ENCODE measurements around the gene C1orf115. TPM values are rescaled to one million over a fixed set of nuclear protein-coding genes. Genes with fewer than 3 reads are reported as not detected.

C1orf115 gene, protein sequence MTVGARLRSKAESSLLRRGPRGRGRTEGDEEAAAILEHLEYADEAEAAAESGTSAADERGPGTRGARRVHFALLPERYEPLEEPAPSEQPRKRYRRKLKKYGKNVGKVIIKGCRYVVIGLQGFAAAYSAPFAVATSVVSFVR
- total RNA-seq (2014; rRNA removed; shearing (Covaris generic)): 2.5 and 3.6 TPM in 2 replicates

DNA sequence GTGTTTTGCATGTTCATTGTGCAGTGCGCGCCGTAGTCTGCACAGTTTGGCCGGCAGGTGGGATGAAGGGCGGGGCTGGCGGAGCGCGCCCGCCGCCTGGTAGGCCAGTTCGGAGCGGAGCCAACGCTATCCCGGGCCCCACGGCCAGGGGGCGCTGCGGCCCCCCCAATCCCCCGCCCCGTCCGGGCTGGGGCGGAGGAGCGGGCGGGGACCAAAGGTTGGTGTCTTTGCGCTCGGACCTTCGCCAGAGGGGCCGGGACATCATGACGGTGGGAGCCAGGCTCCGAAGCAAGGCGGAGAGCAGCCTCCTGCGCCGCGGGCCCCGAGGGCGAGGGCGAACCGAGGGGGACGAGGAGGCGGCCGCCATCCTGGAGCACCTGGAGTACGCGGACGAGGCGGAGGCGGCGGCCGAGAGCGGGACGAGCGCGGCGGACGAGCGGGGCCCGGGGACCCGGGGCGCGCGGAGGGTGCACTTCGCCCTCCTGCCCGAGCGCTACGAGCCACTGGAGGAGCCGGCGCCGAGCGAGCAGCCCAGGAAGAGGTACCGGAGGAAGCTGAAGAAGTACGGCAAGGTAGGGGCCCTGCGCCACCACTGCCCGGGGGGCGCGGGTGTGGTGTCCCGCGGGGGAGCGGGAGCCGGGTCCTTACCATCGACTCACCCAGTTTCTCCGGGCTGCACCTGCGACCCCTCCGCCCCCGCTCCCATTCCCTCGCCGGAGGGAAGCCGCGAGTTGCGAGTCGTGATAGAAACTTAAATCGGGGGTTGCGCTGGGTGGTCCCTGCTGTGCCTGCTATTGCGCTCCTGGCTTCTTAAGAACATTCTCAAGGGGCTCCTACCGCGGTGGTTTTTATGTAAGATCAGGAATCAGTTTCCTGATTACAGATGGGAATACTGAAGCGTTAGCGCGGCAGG is at the start of gene C1orf115:
Gene C1orf115, plus strand, starts transcription at position 224 of the 913 bp plus-strand sequence. Its CDS starts 40 bp downstream, at position 264.
- Histone ChIP-seq H3K4me3 (peak within 1 kb of the TSS; percentile 52), H3K4me1 (replicated peaks) (peaks cover 9% of the 10 kb centered on the region), H3K36me3 (no peaks in the 10 kb centered on the region), H3K9me3 (replicated peaks) (no peaks in the 10 kb centered on the region), H3K27ac (no peak within 1 kb of the TSS), H3K27me3 (replicated peaks) (peaks cover 10% of the 10 kb centered on the region; the same call in 1 of the 2 replicates)
- peak; percentile 64 to 70 for DNase-seq (ENCODE audit: low read depth in 1 of 2, low spot score in 2 of 2)

- Histone ChIP-seq H3K27me3 (replicated peaks) (no peaks in the 10 kb centered on the region), H3K36me3 (no peaks in the 10 kb centered on the region), H3K4me1 (replicated peaks) (no peaks in the 10 kb centered on the region), H3K9me3 (replicated peaks) (no peaks in the 10 kb centered on the region), H3K27ac (no peak overlapping the region), H3K4me3 (no peak overlapping the region)
- DNase-seq (ENCODE audit: low read depth in 1 of 2, low spot score in 2 of 2): no peak
Observed at GRCh38 chr1:220642285-220642684, 47.9 kb upstream of the C1orf115 start.

DNA sequence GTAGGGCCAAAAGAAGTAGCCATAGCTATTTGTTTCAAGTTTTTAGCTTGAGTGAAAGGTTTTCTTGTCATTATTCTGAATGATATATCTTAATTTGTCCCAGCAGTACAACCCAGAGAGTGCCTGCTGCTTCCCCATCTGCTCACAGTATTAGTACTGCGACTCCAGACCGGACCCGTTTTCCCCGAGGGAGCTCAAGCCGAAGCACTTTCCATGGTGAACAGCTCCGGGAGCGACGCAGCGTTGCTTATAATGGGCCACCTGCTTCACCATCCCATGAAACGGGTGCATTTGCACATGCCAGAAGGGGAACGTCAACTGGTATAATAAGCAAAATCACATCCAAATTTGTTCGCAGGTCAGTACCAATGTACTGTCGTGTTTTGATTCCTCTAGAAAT is 37.2 kb upstream of the C1orf115 start:
- no peak overlapping the region for H3K4me3 ChIP-seq
- no peaks in the 10 kb centered on the region for H3K4me1 ChIP-seq (replicated peaks)
- no peaks in the 10 kb centered on the region for H3K9me3 ChIP-seq (replicated peaks)
- DNase-seq (ENCODE audit: low read depth in 1 of 2, low spot score in 2 of 2): no peak
- no peaks in the 10 kb centered on the region for H3K27me3 ChIP-seq (replicated peaks)
- no peak overlapping the region for H3K27ac ChIP-seq
- H3K36me3 ChIP-seq: no peaks in the 10 kb centered on the region

DNA sequence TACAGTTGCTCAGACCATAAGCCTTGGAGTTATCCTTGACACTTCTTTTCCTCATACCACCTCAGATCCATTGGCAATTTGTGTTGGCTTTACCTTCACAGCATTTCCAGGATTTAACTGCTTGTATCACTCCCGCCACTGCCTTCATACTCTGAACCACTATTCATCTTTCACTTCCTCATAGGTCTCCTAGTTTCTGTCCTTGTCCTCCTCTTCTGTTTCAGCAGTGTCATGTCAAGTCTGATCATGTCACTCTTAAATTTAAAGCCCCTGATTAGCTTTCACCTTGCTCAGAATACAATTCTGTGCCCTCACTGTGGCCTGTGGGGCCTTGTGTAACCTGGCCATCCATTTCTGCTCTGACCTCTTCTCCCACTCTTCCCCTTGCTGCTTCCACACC is 34.7 kb upstream of the C1orf115 start:
- Histone ChIP-seq H3K4me3 (no peak overlapping the region), H3K27ac (no peak overlapping the region), H3K36me3 (no peaks in the 10 kb centered on the region), H3K27me3 (replicated peaks) (no peaks in the 10 kb centered on the region), H3K9me3 (replicated peaks) (no peaks in the 10 kb centered on the region), H3K4me1 (replicated peaks) (no peaks in the 10 kb centered on the region)
- no peak for DNase-seq (ENCODE audit: low read depth in 1 of 2, low spot score in 2 of 2)

GRCh38 chr1:220655961-220656740 is 34.0 kb upstream of the C1orf115 start:
- H3K36me3 ChIP-seq: no peaks in the 10 kb centered on the region
- no peak overlapping the region for H3K4me3 ChIP-seq
- no peaks in the 10 kb centered on the region for H3K27me3 ChIP-seq (replicated peaks)
- H3K9me3 ChIP-seq (replicated peaks): no peaks in the 10 kb centered on the region
- no peaks in the 10 kb centered on the region for H3K4me1 ChIP-seq (replicated peaks)
- DNase-seq (ENCODE audit: low read depth in 1 of 2, low spot score in 2 of 2): no peak
- H3K27ac ChIP-seq: no peak overlapping the region

- Histone ChIP-seq H3K4me3 (no peak overlapping the region), H3K36me3 (no peaks in the 10 kb centered on the region), H3K27ac (no peak overlapping the region), H3K9me3 (replicated peaks) (no peaks in the 10 kb centered on the region), H3K4me1 (replicated peaks) (no peaks in the 10 kb centered on the region), H3K27me3 (replicated peaks) (peaks cover 5% of the 10 kb centered on the region)
- no peak for DNase-seq (ENCODE audit: low read depth in 1 of 2, low spot score in 2 of 2)
Observed at GRCh38 chr1:220666349-220666748, 23.8 kb upstream of the C1orf115 start.

- H3K27me3 ChIP-seq (replicated peaks): no peaks in the 10 kb centered on the region
Observed at GRCh38 chr1:220669005-220669404, 21.2 kb upstream of the C1orf115 start.

GRCh38 chr1:220670365-220670764 is 19.8 kb upstream of the C1orf115 start:
- Histone ChIP-seq H3K27me3 (replicated peaks) (no peaks in the 10 kb centered on the region), H3K27ac (no peak overlapping the region), H3K4me3 (no peak overlapping the region), H3K4me1 (replicated peaks) (no peaks in the 10 kb centered on the region), H3K9me3 (replicated peaks) (no peaks in the 10 kb centered on the region), H3K36me3 (no peaks in the 10 kb centered on the region)
- no peak for DNase-seq (ENCODE audit: low read depth in 1 of 2, low spot score in 2 of 2)

More at GRCh38 chr1:220669005-220669404, 21.2 kb upstream of the C1orf115 start:
- Histone ChIP-seq H3K4me3 (no peak overlapping the region), H3K27ac (no peak overlapping the region), H3K9me3 (replicated peaks) (no peaks in the 10 kb centered on the region), H3K36me3 (no peaks in the 10 kb centered on the region), H3K4me1 (replicated peaks) (no peaks in the 10 kb centered on the region)
- no peak for DNase-seq (ENCODE audit: low read depth in 1 of 2, low spot score in 2 of 2)

- Histone ChIP-seq H3K4me1 (replicated peaks) (no peaks in the 10 kb centered on the region), H3K27me3 (replicated peaks) (no peaks in the 10 kb centered on the region), H3K27ac (no peak overlapping the region), H3K36me3 (no peaks in the 10 kb centered on the region), H3K9me3 (replicated peaks) (no peaks in the 10 kb centered on the region), H3K4me3 (no peak overlapping the region)
- no peak for DNase-seq (ENCODE audit: low read depth in 1 of 2, low spot score in 2 of 2)
Observed at GRCh38 chr1:220673921-220674320, 16.2 kb upstream of the C1orf115 start.

DNA sequence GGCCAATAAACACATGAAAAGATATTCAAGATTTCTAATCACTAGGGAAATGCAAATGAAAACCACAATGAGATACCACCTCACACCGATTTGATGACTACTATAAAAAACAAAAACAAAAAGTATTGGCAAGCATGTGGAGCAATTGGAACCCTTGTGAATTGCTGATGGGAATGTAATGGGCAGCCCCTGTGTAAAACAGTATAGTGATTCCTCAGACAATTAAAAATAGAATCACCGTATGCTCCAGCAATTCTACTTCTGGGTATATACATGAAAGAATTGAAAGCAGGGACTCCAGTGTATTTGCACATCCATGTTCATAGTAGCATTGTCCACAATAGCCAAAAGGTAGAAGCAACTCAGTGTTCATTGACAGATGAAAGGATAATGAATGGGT is 12.9 kb upstream of the C1orf115 start:
- Histone ChIP-seq H3K4me1 (replicated peaks) (no peaks in the 10 kb centered on the region), H3K4me3 (no peak overlapping the region), H3K9me3 (replicated peaks) (no peaks in the 10 kb centered on the region), H3K36me3 (no peaks in the 10 kb centered on the region), H3K27ac (no peak overlapping the region), H3K27me3 (replicated peaks) (no peaks in the 10 kb centered on the region)
- DNase-seq (ENCODE audit: low read depth in 1 of 2, low spot score in 2 of 2): no peak

GRCh38 chr1:220680085-220680687 is 10.0 kb upstream of the C1orf115 start:
- no peak overlapping the region for H3K4me3 ChIP-seq
- peak in 1 of 2 experiments; percentile 30 for DNase-seq (ENCODE audit: low read depth in 1 of 2, low spot score in 2 of 2)
- no peaks in the 10 kb centered on the region for H3K36me3 ChIP-seq
- no peak overlapping the region for H3K27ac ChIP-seq
- peaks cover 11% of the 10 kb centered on the region for H3K4me1 ChIP-seq (replicated peaks)
- no peaks in the 10 kb centered on the region for H3K27me3 ChIP-seq (replicated peaks)
- H3K9me3 ChIP-seq (replicated peaks): no peaks in the 10 kb centered on the region

GRCh38 chr1:220681220-220681880 is 8.8 kb upstream of the C1orf115 start:
- peak in 1 of 2 experiments; percentile 39 for DNase-seq (ENCODE audit: low read depth in 1 of 2, low spot score in 2 of 2)
- peak overlapping the region; percentile 23 for H3K4me3 ChIP-seq

More at GRCh38 chr1:220681220-220681880, 8.8 kb upstream of the C1orf115 start:
- Histone ChIP-seq H3K36me3 (no peaks in the 10 kb centered on the region), H3K27ac (no peak overlapping the region), H3K27me3 (replicated peaks) (no peaks in the 10 kb centered on the region), H3K4me1 (replicated peaks) (peaks cover 11% of the 10 kb centered on the region), H3K9me3 (replicated peaks) (no peaks in the 10 kb centered on the region)
